ENCODE measurements around the gene CNTN5. TPM values are rescaled to one million over a fixed set of nuclear protein-coding genes. Genes with fewer than 3 reads are reported as not detected.

Gene CNTN5
- total RNA-seq: not detected in 2 replicates

DNA sequence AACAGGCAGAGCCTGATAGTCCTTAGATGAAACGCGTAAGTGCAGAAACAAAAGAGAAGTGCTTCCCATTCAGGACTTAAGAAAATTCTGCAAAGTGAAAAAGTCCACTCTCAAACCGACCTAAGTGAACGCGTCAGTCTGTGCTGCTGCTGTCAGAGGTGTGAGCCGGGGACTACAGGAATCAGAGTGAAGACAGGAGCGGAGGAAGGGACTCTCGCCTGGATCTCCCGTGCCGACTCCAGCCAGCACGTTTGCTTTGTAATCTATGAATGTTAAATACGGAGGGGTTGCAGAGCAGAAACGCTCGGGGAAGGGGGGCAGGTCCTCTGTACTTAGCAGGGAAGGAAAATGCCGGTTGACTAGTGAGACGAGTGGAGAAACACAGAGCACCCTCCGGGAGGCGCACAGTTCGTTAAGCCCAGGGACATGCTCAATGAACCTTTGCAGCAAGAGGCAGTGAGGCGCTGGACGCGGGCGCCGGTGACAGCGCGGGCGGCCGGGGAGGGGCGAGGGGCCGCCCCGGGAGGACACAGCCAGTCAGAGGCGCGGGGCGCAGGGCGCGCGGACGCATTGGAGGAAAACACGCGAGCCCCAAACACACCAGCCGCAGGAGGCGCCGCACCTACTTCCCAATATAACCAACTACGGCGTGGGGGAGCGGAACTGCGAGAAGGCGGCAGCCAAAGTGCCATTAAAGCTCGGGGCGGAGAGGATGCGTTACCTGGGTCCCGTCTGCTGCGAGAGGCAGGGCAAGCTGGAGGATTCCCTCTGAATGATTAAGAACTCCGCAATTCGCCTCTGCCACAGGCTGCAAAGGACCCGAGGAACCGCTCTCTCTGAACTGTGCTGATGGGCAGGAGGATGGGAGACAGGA, at the start of gene CNTN5:
Gene CNTN5 (plus strand): TSS at position 598 of the 874 bp plus-strand sequence.

Data from vein endothelial cell (primary cell).